ACHN (cell line): Measurements from ENCODE around the gene NTRK3.
A peak's percentile ranks its signal among the peaks of the same experiment; 100 is the strongest.

Experiments used
- DNase-seq: peaks from one replicate; pipeline ENCODE4 v3.0.0-alpha.2; 2015
- in situ Hi-C: cut with HindIII; loops from 2 replicates; pipeline ENCODE4 v1.10.0; 2017; ENCODE audit warnings: low sequenced_read_pairs, low pct_ligation_motif_present, low pct_unique_long_range_greater_than_20kb

Gene NTRK3

GRCh38 chr15:88264622-88265021, 8.1 kb upstream of the NTRK3 start:
- no peak for DNase-seq
- in situ Hi-C loops, result no loop called here

- no peak for DNase-seq
- in situ Hi-C loops, result no loop called here
Observed at GRCh38 chr15:88262064-88262463, 5.5 kb upstream of the NTRK3 start.

- in situ Hi-C loops, result no loop called here
- DNase-seq, result peak; percentile 53
Observed at GRCh38 chr15:88258093-88258641, 1.6 kb upstream of the NTRK3 start.

GRCh38 chr15:88257311-88258092, 963 bp upstream of the NTRK3 start:
- no peak for DNase-seq
- in situ Hi-C loops, result no loop called here

GRCh38 chr15:88255484-88256278, 858 bp downstream of the NTRK3 start:
- peak; percentile 18 for DNase-seq
- in situ Hi-C loops, result no loop called here

- in situ Hi-C loops, result no loop called here
- DNase-seq, result no peak
Observed at GRCh38 chr15:88255087-88255483, 1.5 kb downstream of the NTRK3 start.

GRCh38 chr15:88252441-88252840, 4.1 kb downstream of the NTRK3 start:
- no peak for DNase-seq
- in situ Hi-C loops, result no loop called here

GRCh38 chr15:88250826-88251225, 5.7 kb downstream of the NTRK3 start:
- in situ Hi-C loops, result no loop called here
- no peak for DNase-seq

GRCh38 chr15:88249220-88249619, 7.3 kb downstream of the NTRK3 start:
- in situ Hi-C loops, result no loop called here
- DNase-seq, result no peak

GRCh38 chr15:88247914-88248313, 8.6 kb downstream of the NTRK3 start:
- no peak for DNase-seq
- in situ Hi-C loops, result no loop called here

GRCh38 chr15:88246666-88247446, 9.7 kb downstream of the NTRK3 start:
- in situ Hi-C loops, result no loop called here
- peak; percentile 60 for DNase-seq

- in situ Hi-C loops, result no loop called here
- DNase-seq, result no peak
Observed at GRCh38 chr15:88246081-88246480, 10.5 kb downstream of the NTRK3 start.

GRCh38 chr15:88243895-88244787, 12.4 kb downstream of the NTRK3 start:
- DNase-seq, result peak; percentile 40
- in situ Hi-C loops, result no loop called here

- in situ Hi-C loops, result no loop called here
Observed at GRCh38 chr15:88242586-88243555, 13.7 kb downstream of the NTRK3 start.

GRCh38 chr15:88241461-88241860, 15.1 kb downstream of the NTRK3 start:
- no peak for DNase-seq
- in situ Hi-C loops, result no loop called here

More at GRCh38 chr15:88242586-88243555, 13.7 kb downstream of the NTRK3 start:
- no peak for DNase-seq

GRCh38 chr15:88241060-88241459, 15.5 kb downstream of the NTRK3 start:
- in situ Hi-C loops, result no loop called here
- DNase-seq, result no peak

GRCh38 chr15:88239594-88239993, 16.9 kb downstream of the NTRK3 start:
- DNase-seq, result no peak
- in situ Hi-C loops, result no loop called here
